Loucy (cell line): ENCODE data around the gene ARFGEF3.

Source experiments
- H2AFZ ChIP-seq: fragments of 200-600 bp; sonication (generic); 2 replicates; pipeline ENCODE4 v1.6.0; 2016; ENCODE audit warnings: antibody characterized with exemption, mild to moderate bottlenecking, low read length, moderate library complexity
- H3F3A ChIP-seq: fragments of 200-600 bp; 2 replicates; pipeline ENCODE4 v1.6.0; 2016; ENCODE audit warnings: antibody characterized with exemption, low read depth, mild to moderate bottlenecking
- H3K27me3 ChIP-seq: fragments of 200-600 bp; sonication (generic); 2 replicates; pipeline ENCODE4 v1.6.1; 2014; ENCODE audit warnings: low read length, mild to moderate bottlenecking; ENCODE audit not compliant: insufficient read depth, poor library complexity, severe bottlenecking
- H3K36me3 ChIP-seq: fragments of 200-600 bp; sonication (generic); 2 replicates; pipeline ENCODE4 v1.6.1; 2016; ENCODE audit warnings: low read length; ENCODE audit not compliant: insufficient read depth
- H3K4me1 ChIP-seq: fragments of 200-600 bp; sonication (generic); 2 replicates; pipeline ENCODE4 v1.5.1; 2014; ENCODE audit warnings: low read length, mild to moderate bottlenecking; ENCODE audit not compliant: insufficient read depth, poor library complexity, severe bottlenecking
- H3K4me2 ChIP-seq: fragments of 200-600 bp; sonication (generic); 2 replicates; pipeline ENCODE4 v1.6.0; 2014; ENCODE audit warnings: antibody characterized with exemption, low read length, low read depth, mild to moderate bottlenecking; ENCODE audit not compliant: poor library complexity, severe bottlenecking
- H3K4me3 ChIP-seq: fragments of 200-600 bp; sonication (generic); 2 replicates; pipeline ENCODE4 v1.5.1; 2014; ENCODE audit warnings: low read length, mild to moderate bottlenecking, mixed read lengths; ENCODE audit not compliant: poor library complexity, severe bottlenecking
- H3K79me2 ChIP-seq: fragments of 200-600 bp; sonication (generic); 2 replicates; pipeline ENCODE4 v1.6.1; 2014; ENCODE audit warnings: low read length; ENCODE audit not compliant: insufficient read depth
- H3K9ac ChIP-seq: fragments of 200-600 bp; sonication (generic); 2 replicates; pipeline ENCODE4 v1.6.0; 2014; ENCODE audit warnings: mild to moderate bottlenecking, low read depth, low read length, moderate library complexity; ENCODE audit not compliant: poor library complexity, severe bottlenecking
- H3K9me2 ChIP-seq: fragments of 200-600 bp; sonication (generic); replicated peaks from 2 replicates; pipeline ENCODE4 v1.6.1; 2016; ENCODE audit warnings: low read depth, low read length, mixed read lengths
- H3K9me3 ChIP-seq: fragments of 200-600 bp; sonication (generic); 2 replicates; pipeline ENCODE4 v1.6.1; 2014; ENCODE audit warnings: mild to moderate bottlenecking, antibody characterized with exemption, low read length, low read depth; ENCODE audit not compliant: insufficient read depth
- H4K20me1 ChIP-seq: fragments of 200-600 bp; sonication (generic); 2 replicates; pipeline ENCODE4 v1.6.0; 2014; ENCODE audit warnings: antibody characterized with exemption, low read length, mild to moderate bottlenecking; ENCODE audit not compliant: insufficient read depth, poor library complexity, severe bottlenecking
- EZH2phosphoT487 ChIP-seq: fragments of 200-600 bp; IDR thresholded peaks from 2 replicates; pipeline ENCODE4 v1.6.1; 2018; ENCODE audit warnings: antibody characterized with exemption, mild to moderate bottlenecking, moderate library complexity, borderline replicate concordance
- TF ChIP-seq, protein P1 (sequence below): fragments of 200-600 bp; sonication (generic); conservative IDR thresholded peaks from 2 replicates; pipeline ENCODE4 v1.5.1; 2014; ENCODE audit warnings: mild to moderate bottlenecking, antibody characterized with exemption, low read length

The ARFGEF3 gene

DNA sequence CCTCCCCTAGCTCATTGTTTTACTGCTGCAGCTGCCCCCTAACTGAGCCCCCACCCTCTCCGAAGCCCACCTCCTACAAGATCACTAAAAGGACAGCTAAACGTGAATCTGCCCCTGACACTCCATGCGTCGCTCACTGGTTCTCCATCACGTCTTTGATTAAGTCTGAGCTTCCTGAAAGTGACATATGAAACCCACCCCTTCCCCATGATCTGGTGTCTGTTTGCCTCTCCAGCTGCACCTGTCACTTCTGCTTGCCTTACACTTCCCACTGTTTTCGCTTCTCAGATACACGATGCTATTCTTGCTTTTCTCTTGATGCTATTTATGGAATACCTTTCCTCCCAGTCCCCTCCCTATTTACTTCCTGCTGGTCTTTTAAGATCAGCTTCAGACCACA is 46.5 kb upstream of the ARFGEF3 start:
- H3K9ac ChIP-seq: no peak overlapping the region
- peaks cover 3% of the 10 kb centered on the region for H3K4me1 ChIP-seq
- TF ChIP-seq, protein P1, sequence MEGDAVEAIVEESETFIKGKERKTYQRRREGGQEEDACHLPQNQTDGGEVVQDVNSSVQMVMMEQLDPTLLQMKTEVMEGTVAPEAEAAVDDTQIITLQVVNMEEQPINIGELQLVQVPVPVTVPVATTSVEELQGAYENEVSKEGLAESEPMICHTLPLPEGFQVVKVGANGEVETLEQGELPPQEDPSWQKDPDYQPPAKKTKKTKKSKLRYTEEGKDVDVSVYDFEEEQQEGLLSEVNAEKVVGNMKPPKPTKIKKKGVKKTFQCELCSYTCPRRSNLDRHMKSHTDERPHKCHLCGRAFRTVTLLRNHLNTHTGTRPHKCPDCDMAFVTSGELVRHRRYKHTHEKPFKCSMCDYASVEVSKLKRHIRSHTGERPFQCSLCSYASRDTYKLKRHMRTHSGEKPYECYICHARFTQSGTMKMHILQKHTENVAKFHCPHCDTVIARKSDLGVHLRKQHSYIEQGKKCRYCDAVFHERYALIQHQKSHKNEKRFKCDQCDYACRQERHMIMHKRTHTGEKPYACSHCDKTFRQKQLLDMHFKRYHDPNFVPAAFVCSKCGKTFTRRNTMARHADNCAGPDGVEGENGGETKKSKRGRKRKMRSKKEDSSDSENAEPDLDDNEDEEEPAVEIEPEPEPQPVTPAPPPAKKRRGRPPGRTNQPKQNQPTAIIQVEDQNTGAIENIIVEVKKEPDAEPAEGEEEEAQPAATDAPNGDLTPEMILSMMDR: no peak
- TF ChIP-seq EZH2phosphoT487: no peak
- no peak overlapping the region for H3K4me2 ChIP-seq
- no peaks in the 10 kb centered on the region for H3F3A ChIP-seq
- no peak overlapping the region for H3K4me3 ChIP-seq
- H3K79me2 ChIP-seq: no peaks in the 10 kb centered on the region
- H4K20me1 ChIP-seq: no peaks in the 10 kb centered on the region
- H3K36me3 ChIP-seq: no peaks in the 10 kb centered on the region
- no peaks in the 10 kb centered on the region for H3K27me3 ChIP-seq
- peak overlapping the region; percentile 7 for H2AFZ ChIP-seq
- no peaks in the 10 kb centered on the region for H3K9me2 ChIP-seq
- H3K9me3 ChIP-seq: no peaks in the 10 kb centered on the region

DNA sequence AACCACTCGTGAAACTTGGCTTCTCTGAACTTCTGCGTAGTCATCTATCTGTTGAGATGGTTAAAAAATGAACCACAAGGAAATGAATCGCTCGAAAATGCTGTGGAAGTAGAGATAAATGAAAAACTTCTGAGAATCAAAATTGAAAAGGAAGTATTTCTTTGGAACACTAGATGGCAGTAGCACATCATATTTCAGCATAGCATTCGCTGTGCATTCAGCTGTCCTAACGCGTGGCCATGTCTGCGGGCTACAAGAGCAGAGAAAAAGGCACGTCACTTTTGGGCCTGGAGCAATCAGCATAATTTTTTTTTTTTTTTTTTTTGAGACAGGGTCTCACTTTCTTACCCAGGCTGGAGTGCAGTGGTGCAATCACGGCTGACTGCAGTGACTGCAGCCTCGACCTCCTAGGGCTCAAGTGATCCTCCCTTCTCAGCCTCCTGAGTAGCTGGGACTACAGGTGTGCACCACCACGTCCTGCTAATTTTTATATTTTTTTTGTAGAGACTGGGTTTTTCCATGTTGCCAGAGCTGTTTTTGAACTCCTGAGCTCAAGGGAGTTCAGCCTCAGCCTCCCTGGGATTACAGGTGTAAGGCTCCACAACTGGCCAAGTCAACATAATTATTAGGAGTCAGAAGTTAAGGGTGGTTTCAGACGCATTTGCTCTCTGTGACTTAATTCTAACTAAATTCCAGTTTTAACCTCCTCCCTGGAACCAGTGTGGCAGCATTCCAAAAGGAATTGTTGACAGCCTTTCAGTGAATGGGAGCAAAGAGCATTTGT is 45.7 kb upstream of the ARFGEF3 start:
- H3K27me3 ChIP-seq: no peaks in the 10 kb centered on the region
- TF ChIP-seq, protein P1: peak; percentile 79
- no peak for TF ChIP-seq EZH2phosphoT487
- H3K9me2 ChIP-seq: no peaks in the 10 kb centered on the region
- H3F3A ChIP-seq: no peaks in the 10 kb centered on the region
- H3K9me3 ChIP-seq: no peaks in the 10 kb centered on the region
- H3K4me3 ChIP-seq: no peak overlapping the region
- no peaks in the 10 kb centered on the region for H3K36me3 ChIP-seq
- no peaks in the 10 kb centered on the region for H4K20me1 ChIP-seq
- H3K4me1 ChIP-seq: peaks cover 3% of the 10 kb centered on the region
- H2AFZ ChIP-seq: peak overlapping the region; percentile 7
- H3K79me2 ChIP-seq: no peaks in the 10 kb centered on the region
- peak overlapping the region; percentile 26 for H3K4me2 ChIP-seq
- no peak overlapping the region for H3K9ac ChIP-seq

DNA sequence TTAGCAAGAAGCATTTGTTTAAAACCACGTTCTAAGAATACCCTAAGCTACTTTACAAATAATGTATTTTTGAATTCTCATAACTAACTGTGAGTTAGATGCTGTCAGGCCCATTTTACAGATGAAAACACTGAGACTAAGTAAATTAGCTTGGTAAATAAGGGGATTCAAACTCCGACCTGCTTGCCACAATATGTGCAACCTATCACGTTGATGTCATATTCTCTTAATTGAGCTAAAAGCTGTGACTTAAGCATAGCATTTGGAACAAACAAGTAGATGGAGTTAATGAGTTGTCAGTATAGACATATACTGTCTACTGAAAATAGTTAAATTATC is 45.1 kb upstream of the ARFGEF3 start:
- Histone ChIP-seq H3K4me1 (peaks cover 3% of the 10 kb centered on the region), H4K20me1 (no peaks in the 10 kb centered on the region), H3K4me3 (no peak overlapping the region), H2AFZ (no peak overlapping the region), H3K36me3 (no peaks in the 10 kb centered on the region), H3K79me2 (no peaks in the 10 kb centered on the region), H3K9ac (no peak overlapping the region), H3F3A (no peaks in the 10 kb centered on the region), H3K9me2 (no peaks in the 10 kb centered on the region), H3K4me2 (no peak overlapping the region), H3K27me3 (no peaks in the 10 kb centered on the region), H3K9me3 (no peaks in the 10 kb centered on the region)
- no peak for TF ChIP-seq EZH2phosphoT487
- TF ChIP-seq, protein P1: no peak
